NCI-H2171 (cell line): ENCODE measurements around the gene MED4.
"Not testable (repeated sequence)": the region's sequence is repeated elsewhere in the genome, so short reads cannot be mapped to it uniquely, and the experiment has no call there.

Experiments used
- DNase-seq: peaks from one replicate; lab custom pipeline; 2025; lab: John Stamatoyannopoulos, UW

The MED4 gene

GRCh38 chr13:48094404-48094780, 512 bp downstream of the MED4 start:
- no peak for DNase-seq

GRCh38 chr13:48093588-48093987, 1.3 kb downstream of the MED4 start:
- DNase-seq: no peak

GRCh38 chr13:48086272-48086671, 8.6 kb downstream of the MED4 start:
- no peak for DNase-seq

GRCh38 chr13:48081739-48082138, 13.2 kb downstream of the MED4 start:
- DNase-seq: no peak

- DNase-seq: peak; percentile 4
Measured at GRCh38 chr13:48078251-48078656, 16.6 kb downstream of the MED4 start.

- DNase-seq: no peak
Measured at GRCh38 chr13:48074006-48074405, 20.9 kb downstream of the MED4 start.

- DNase-seq: peak; percentile 55
Measured at GRCh38 chr13:48072787-48073186, 22.1 kb downstream of the MED4 start.

- peak; percentile 96 for DNase-seq
Measured at GRCh38 chr13:48072304-48072703, 22.6 kb downstream of the MED4 start.

- DNase-seq: no peak
Measured at GRCh38 chr13:48070942-48071341, 24.0 kb downstream of the MED4 start.

- no peak for DNase-seq
Measured at GRCh38 chr13:48069573-48069972, 25.3 kb downstream of the MED4 start.

GRCh38 chr13:48068952-48069351, 26.0 kb downstream of the MED4 start:
- DNase-seq: no peak

- DNase-seq: no peak
Measured at GRCh38 chr13:48068036-48068435, 26.9 kb downstream of the MED4 start.

- peak; percentile 87 for DNase-seq
Measured at GRCh38 chr13:48066310-48066989, 28.5 kb downstream of the MED4 start.

GRCh38 chr13:48059951-48060350, 35.0 kb downstream of the MED4 start:
- DNase-seq: not testable (repeated sequence)

- not testable (repeated sequence) for DNase-seq
Measured at GRCh38 chr13:48058536-48058935, 36.4 kb downstream of the MED4 start.

- DNase-seq: no peak
Measured at GRCh38 chr13:48055712-48056111, 39.2 kb downstream of the MED4 start.

GRCh38 chr13:48054601-48055000, 40.3 kb downstream of the MED4 start:
- DNase-seq: no peak

GRCh38 chr13:48050550-48050949, 44.4 kb downstream of the MED4 start:
- DNase-seq: no peak

- DNase-seq: no peak
Measured at GRCh38 chr13:48043789-48044503, 51.0 kb downstream of the MED4 start.

GRCh38 chr13:48042894-48043293, 52.0 kb downstream of the MED4 start:
- DNase-seq: no peak

GRCh38 chr13:48040896-48041295, 54.0 kb downstream of the MED4 start:
- no peak for DNase-seq

- DNase-seq: no peak
Measured at GRCh38 chr13:48040049-48040448, 54.9 kb downstream of the MED4 start.

GRCh38 chr13:48038761-48039160, 56.1 kb downstream of the MED4 start:
- DNase-seq: no peak
